CD4-positive, alpha-beta T cell treated with Interleukin-2 at 100 ng/mL for 4 hours (primary cell): Measurements from ENCODE around the gene AKT1S1.

Experiments
- DNase-seq: peaks from one replicate; pipeline ENCODE4 v3.0.0-alpha.2; 2020; ENCODE audit warnings: low spot score

AKT1S1 gene

DNA sequence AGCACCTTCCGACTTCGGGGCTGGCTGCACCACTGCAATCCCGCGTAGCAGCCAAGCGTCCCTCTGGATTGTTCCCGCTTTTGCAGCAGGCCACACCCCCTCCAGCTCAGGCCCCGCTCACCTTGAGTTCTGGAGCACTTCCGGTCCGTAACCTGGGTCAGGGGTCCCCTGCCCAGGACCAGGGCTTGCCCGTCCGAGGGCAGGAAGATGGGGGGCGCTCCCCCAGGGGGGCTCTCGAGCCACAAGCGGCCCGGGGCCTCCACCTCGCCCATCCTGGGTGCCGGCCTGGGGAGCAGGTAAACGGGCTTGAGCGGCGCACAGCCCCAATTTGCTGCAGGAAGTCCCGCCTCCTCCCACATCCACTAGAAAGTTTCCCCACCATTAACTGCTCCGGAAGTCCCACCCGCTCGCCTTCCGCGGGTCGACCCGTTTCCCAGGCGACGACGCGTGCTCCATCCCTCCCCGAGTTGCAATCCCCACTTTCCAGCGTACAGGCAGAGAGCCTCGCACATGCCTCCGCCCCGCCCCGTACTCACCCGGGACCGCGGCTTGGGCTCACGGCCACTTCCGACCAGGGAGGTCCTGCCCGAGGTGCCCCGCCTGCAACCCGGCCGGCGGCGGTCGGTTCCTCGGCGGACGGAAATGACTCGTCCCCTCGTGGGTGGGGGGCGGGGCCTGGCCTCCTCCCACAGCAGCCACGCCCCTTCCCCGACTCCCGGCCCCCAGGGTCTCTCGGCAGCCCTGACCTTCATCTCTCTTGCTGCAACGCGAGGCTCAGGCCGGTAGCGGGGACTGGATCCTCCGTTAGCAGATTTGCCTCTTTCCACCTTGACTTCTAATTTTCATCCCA lies 10.0 kb downstream of the AKT1S1 start, which contains the start of gene PNKP:
Gene PNKP, minus strand, starts transcription at position 644 of the 850 bp plus-strand sequence. Its CDS starts 372 bp downstream, at position 272.
- peak; percentile 86 for DNase-seq

- no peak for DNase-seq
These were observed 12.3 kb downstream of the AKT1S1 start for GRCh38 chr19:49864890-49865289.

- no peak for DNase-seq
These were observed 13.2 kb downstream of the AKT1S1 start for GRCh38 chr19:49863935-49864320.

DNA sequence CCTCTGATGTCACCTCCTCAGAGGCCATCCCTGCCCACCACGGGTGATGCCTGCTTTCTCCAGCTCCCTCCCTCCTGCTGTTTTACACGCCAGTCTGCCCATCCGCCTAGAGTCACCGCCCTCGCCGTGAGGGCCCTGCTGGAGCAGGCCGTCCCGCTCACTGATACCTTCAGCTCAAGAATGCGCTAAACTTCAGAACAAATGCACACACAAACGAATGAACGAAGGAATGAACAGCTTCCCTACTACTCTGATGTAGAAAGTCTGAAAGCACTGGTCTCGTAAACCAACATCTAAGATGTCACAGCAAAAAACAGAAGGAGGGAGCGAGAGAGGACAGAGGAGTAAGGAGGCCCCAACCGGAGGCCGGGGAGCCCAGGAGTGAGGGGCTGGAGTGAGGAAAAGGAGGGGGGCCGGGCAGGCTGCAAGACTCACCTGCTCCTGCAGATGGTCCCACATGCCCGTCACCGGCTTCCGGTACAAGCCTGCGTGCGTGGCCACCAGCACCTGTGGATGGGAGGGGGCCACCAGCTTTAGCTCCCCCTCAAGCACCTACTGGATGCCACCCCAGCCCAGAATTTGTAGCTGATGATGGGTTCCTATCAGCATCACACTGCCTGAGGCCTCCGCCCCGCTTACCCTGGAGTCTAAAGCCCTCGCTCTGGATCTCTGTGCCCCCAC lies 13.8 kb downstream of the AKT1S1 start:
- no peak for DNase-seq

- DNase-seq, result no peak
These were observed 14.5 kb downstream of the AKT1S1 start for GRCh38 chr19:49862391-49863253.

DNA sequence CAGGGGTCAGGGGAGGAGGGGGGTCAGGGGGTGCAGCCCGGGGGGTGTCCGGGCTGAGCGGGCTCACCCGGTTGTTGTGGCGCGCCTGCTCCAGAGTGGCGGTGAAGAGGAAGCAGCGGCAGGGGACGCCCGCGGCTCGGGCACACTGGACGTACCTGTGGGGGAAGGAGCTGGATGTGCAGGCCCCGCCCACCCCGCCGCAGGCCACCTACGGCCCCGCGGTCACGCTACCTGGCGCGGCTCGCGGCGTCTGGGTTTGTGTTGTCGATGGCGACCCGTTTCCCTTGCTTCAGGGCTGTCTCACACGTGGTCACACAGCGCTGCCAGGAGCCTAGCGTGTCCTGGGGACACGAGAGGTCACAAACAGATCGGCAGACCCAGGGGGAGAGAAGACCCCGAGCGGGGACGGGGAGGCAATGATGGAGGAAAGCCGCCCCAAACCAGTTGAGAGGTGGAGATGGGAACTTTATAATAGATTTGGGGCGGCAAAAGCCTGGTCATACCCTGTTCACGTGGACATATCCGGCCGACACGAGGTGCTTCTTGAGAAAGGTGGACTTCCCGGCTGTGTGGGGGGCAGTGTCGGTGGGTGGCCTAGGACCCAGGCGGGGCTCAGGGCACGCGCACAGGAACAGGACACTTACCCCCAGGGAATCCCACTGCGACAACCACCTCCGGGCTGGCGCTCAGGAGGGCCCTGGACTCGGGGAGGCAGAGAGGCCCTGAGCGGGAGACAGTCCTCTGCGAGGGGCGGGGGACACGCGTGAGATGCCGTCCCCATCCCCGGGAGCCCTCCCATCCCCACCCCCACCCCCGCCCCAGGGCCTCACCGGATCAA lies 15.4 kb downstream of the AKT1S1 start:
- no peak for DNase-seq

DNA sequence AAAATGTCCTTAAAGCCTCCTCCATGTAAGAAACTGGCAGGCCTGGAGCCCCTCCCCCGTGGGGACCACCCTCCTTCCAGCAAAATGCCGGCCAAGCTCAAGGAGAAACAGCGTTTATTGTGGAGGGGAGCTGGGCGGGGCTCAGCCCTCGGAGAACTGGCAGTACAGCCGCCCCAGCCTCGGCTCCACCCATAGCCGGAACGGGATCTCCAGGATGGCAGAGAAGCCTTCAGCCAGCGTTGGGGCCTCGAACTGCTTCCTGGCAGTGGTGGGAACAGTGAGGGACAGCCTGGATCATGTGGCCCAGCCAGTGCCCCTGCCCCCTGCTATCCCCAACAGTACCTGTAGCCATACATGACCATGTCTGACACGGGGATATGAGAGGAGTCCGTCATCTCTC lies 16.0 kb downstream of the AKT1S1 start:
- DNase-seq, result no peak

DNA sequence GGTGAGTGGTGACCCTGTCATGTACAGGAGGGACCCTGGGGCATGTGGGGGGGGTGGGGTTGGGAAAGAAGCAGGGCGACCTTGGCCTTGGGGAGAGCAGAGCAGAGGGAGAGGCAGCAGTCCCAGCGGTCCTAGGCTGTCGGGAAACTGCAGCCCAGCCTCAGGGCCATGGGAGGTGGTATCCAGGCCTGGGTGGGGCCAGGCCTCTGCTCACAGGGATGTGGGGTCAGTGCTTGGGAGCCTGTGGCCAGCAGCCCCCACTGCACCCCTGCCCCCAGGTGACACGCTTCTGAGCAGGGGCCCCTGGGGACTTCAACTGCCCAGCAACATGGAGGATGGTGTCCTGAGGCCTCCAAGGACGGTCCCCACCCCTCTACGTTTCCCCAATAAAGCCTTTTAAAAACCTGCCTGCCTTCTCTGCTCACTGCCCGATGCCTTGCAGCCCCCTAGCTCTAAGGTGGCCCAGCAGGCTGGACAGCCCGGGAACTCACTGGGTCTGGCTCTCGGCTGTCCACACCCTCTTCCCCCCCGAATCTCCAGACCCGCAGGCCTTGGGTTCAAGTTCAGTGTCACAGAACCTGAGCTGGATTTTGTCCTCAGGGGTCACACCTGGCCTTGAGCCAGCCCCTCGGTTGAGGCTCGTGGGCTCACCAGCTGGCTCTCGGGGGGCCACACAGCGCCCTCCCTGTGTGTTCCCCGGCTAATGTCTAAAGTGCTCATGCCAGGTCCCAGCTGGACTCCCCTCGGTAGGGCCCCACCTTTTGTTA lies 16.6 kb downstream of the AKT1S1 start:
- no peak for DNase-seq

- no peak for DNase-seq
These were observed 17.3 kb downstream of the AKT1S1 start for GRCh38 chr19:49859682-49860335.

DNA sequence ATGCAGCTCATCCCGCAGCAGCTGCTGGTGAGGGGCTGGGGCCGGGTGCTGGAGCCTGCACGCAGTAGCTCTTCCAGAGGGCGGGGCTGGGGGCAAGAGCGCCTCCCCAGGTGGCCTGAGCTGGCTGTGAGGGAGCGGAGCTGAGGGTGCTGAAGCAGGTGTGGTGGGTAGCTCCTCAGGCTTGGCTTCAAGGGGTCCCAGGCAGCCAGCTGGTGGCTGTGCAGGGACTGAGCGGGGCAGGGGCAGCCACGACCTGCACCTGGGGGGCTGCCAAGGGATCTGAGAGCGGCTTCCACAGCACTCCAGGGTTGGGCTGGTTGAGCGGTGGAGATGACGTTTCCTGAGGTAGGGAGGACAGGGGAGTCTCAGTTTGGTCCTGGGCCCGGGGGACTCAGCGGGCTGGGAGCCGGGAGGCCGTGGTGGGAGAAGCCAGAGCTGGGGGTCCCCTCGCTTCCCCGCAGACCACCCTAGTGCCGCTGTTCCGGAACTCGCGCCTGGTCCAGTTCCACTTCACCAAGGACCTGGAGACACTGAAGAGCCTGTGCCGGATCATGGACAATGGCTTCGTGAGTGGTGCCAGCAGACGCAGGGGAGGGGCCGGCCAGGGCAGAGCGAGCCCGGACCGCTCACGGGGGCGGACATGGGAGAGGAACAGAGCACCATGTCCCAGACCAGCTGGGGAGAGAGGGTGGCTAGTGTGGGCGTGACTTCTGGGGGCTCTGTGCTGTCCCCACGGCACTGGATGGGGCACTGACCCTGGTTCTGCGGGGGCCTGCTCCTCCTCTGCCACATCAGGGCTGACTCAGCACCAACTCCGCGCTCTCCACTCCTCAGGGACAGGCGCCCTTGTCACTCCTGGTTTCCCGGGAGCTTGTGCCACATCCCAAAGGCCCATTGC lies 18.8 kb downstream of the AKT1S1 start:
- DNase-seq, result no peak

DNA sequence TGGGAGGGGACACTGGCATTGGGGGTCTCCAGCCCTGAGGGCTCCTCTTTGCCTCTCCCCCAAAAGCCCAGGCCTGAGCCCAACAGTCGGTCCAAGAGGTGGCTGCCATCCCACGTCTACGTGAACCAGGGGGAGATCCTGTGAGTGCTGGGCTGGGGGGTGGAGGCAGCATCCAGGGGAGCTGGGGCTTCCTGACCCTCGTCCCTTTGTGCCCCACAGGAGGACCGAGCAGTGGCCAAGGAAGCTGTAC lies 19.4 kb downstream of the AKT1S1 start:
- no peak for DNase-seq

GRCh38 chr19:49857061-49857837 lies 19.9 kb downstream of the AKT1S1 start:
- DNase-seq, result no peak

GRCh38 chr19:49856574-49857021 lies 20.6 kb downstream of the AKT1S1 start:
- no peak for DNase-seq

DNA sequence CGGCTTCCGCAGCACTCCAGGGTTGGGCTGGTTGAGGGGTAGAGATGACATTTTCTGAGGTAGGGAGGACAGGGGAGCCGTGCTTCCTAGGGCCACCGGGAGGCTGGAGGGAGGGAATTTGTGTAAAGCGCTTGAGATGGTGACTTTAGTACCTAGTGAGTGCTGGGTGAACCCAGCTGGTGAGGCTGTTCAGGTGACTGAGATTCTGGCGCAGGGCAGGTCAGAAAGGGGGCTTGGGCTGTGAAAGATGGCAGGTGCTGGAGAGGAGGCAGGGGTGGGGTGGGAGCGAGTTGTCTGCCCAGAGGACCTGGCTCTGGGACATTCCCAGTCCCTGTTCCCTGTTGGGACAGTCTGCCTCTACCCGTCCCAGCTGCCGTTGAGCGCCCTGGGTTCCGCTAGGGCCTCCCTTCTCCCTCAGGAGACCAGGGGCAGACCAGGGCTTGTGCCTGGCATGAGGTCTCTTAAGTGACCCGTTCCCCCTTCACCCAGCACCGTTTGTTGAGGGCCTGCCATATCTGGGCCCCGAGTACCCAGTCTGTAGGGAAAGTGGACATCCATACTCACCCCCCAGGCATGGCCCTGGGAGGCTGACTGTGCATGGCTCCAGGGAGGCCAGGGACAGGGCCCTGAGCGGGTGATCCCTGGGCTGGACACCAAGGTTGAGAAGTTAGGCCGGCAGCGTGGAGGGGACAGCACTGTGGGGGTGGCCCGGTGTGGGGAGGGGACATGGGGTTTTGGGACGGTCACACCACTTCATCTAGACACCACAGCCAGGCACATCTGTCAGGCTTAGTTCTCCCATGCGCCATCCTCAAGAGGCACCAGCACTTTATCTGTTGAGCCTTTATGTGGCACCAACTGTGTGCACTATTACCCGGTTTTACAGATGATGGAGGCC lies 21.2 kb downstream of the AKT1S1 start:
- no peak for DNase-seq

DNA sequence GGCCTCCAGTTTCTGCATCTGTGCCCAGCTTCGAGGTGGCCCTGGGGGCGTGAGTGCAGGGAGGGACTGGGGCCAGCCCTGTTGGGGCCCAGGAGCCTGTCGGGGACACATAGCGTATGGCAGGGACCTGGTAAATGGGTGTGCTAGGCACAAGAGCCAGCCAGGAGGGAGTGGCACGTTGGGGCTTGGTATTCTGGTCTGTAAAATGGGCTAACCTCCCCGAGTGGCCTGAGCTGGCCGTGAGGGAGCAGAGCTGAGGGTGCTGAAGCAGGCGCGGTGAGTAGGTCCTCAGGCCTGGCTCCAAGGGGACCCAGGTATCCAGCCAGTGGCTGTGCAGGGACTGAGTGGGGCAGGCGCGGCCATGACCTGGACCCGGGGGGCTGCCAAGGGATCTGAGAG lies 21.9 kb downstream of the AKT1S1 start:
- DNase-seq, result no peak

GRCh38 chr19:49854378-49855263 lies 22.5 kb downstream of the AKT1S1 start:
- DNase-seq, result no peak
